GM19035 (cell line): Measurements from ENCODE around the gene BMP15.

Source experiments
- ATAC-seq: cut with Tn5 transposase; IDR thresholded peaks from one replicate; pipeline ENCODE4 v1.9.1; 2021; ENCODE audit not compliant: unreplicated experiment

The BMP15 gene

GRCh38 chrX:50910685-50911176 is at the start of gene BMP15:
BMP15 (plus strand) TSS chrX:50910735; CDS start chrX:50910784, 49 bp downstream.
- ATAC-seq = no peak

GRCh38 chrX:50863471-50863870 is 47.1 kb upstream of the BMP15 start:
- no peak for ATAC-seq

- no peak for ATAC-seq
These were observed 45.2 kb upstream of the BMP15 start for GRCh38 chrX:50865311-50865710.

- no peak for ATAC-seq
These were observed 38.5 kb upstream of the BMP15 start for GRCh38 chrX:50871922-50872453.

- no peak for ATAC-seq
These were observed 35.7 kb upstream of the BMP15 start for GRCh38 chrX:50874876-50875275.

GRCh38 chrX:50876551-50876950 is 34.0 kb upstream of the BMP15 start:
- no peak for ATAC-seq

GRCh38 chrX:50877310-50877709 is 33.2 kb upstream of the BMP15 start:
- ATAC-seq = no peak

GRCh38 chrX:50881028-50881427 is 29.5 kb upstream of the BMP15 start:
- ATAC-seq = no peak

GRCh38 chrX:50888884-50889283 is 21.7 kb upstream of the BMP15 start:
- no peak for ATAC-seq

GRCh38 chrX:50889582-50889981 is 21.0 kb upstream of the BMP15 start:
- no peak for ATAC-seq

- ATAC-seq = no peak
These were observed 17.5 kb upstream of the BMP15 start for GRCh38 chrX:50893047-50893446.

GRCh38 chrX:50893466-50893865 is 17.1 kb upstream of the BMP15 start:
- no peak for ATAC-seq

- no peak for ATAC-seq
These were observed 5.2 kb upstream of the BMP15 start for GRCh38 chrX:50905334-50905733.

GRCh38 chrX:50913520-50913919 is 3.0 kb downstream of the BMP15 start:
- no peak for ATAC-seq

GRCh38 chrX:50920132-50920531 is 9.6 kb downstream of the BMP15 start:
- no peak for ATAC-seq

- ATAC-seq = no peak
These were observed 16.6 kb downstream of the BMP15 start for GRCh38 chrX:50927127-50927526.

- no peak for ATAC-seq
These were observed 31.1 kb downstream of the BMP15 start for GRCh38 chrX:50941638-50942037.

GRCh38 chrX:50942471-50942870 is 31.9 kb downstream of the BMP15 start:
- no peak for ATAC-seq

GRCh38 chrX:50952406-50952805 is 41.9 kb downstream of the BMP15 start:
- ATAC-seq = no peak

- ATAC-seq = no peak
These were observed 43.3 kb downstream of the BMP15 start for GRCh38 chrX:50953832-50954231.

- ATAC-seq = no peak
These were observed 51.6 kb downstream of the BMP15 start for GRCh38 chrX:50962156-50962555.

GRCh38 chrX:50963842-50964241 is 53.3 kb downstream of the BMP15 start:
- no peak for ATAC-seq
